Activated naive CD4-positive, alpha-beta T cell (primary cell): ENCODE measurements around the gene XRCC6.
"Not testable (repeated sequence)": the region's sequence is repeated elsewhere in the genome, so short reads cannot be mapped to it uniquely, and the experiment has no call there.

Source experiments
- DNase-seq, 4 experiments: peaks; one replicate each; lab custom pipeline; 2025; lab: John Stamatoyannopoulos, UW

Gene XRCC6

DNA sequence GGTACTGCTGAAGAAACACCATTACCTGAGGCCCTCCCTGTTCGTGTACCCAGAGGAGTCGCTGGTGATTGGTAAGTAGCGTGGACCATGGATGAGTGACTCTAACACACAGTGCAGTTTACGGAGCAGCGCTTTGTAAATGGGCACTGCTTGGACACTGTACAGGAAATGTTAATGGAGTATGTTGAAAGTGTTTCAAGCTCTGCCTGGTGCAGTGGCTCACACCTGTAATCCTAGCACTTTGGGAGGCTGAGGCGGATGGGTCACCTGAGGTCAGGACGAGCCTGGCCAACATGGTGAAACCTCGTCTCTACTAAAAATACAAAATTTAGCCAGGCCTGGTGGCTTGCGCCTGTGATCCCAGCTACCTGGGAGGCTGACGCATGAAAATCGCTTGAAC lies 29.7 kb downstream of the XRCC6 start:
- DNase-seq = no peak

DNA sequence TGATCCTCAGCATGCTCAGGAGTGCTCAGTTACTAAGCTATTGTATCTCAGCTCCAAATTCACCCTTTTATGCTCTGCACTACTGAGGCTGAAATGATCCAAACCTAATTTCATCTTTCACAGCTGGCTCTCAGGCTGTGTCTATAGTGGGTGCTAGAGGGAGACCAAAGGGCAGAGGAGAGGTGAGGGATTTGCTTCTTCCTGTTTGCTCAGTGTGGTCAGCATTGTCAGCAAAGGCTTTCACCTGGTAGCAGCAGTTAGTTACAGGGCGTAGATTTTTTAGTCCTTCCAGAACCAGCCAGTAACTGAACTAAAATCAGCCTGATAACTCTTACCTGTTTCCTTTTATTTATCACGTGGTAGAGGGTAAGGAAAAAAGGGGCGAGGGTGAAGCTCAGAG lies 33.2 kb downstream of the XRCC6 start:
- no peak for DNase-seq

DNA sequence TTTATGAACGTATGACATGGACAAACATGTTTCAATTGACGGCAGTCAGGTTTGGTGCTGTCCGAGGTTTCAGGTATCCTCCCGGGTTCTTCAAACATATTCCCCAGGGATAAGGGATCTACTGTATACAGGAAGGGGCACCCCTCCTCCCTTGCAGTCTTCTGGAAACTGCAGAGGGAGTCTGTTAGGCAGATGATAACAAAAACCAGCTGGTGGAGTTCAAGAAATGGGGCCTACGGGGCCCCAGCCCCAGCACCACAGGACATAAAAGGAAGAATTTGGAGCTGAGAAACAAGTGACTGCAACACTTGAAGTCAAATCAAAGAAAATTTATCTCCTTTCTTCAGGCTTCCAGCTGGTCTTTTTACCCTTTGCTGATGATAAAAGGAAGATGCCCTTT lies 35.5 kb downstream of the XRCC6 start:
- DNase-seq = no peak

DNA sequence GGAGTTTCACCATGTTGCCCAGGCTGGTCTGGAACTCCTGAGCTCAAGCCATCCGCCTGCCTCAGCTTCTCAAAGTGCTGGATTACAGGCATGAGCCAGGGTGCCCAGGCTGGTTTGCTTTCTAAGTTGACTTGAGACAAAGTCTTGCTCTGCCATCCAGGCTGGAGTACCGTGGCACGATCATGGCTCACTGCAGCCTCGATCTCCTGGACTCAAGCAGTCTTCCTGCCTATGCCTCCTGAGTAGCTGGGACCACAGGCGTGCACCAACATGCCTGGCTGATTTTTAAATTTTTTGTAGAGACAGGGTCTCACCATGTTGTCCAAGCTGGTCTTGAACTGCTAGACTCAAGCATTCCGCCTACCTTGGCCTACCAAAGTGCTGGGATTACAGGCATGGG lies 36.6 kb downstream of the XRCC6 start:
- no peak for DNase-seq

DNA sequence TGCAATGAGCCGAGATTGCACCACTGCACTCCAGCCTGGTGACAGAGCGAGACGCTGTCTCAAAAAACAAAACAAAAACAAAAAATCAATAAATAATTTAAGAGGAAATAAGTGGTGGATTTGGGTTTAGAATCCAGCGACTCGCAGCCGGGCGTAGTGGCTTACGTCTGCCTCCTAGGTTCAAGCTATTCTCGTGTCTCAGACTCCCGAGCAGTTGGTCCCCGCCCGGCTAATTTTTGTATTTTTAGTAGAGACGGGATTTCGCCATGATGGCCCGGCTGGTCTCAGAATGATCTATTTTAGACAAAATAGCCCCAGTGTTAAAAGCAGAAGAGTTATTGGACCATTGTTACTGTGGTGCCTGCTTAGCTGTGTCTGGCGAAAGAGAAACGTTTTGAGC lies 37.8 kb downstream of the XRCC6 start:
- DNase-seq = no peak

DNA sequence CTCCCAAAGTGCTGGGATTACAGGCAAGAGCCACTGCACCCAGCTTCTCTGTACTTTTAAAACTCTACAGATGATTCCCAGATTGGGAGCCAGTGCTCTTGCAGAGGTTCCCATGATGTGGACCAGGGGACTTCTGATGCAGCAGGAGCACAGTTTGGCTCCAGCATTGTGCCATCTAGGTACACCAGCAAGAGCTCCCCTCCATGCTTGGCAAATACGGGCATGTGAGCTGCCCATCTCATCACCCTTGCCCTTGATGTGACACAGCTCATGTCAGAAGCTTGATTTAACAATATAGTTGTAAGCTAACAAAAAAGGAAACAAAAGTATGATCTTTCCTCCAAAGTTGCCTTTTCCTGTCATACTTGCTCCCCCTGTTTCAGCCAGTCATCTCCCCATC lies 38.8 kb downstream of the XRCC6 start:
- DNase-seq = no peak

DNA sequence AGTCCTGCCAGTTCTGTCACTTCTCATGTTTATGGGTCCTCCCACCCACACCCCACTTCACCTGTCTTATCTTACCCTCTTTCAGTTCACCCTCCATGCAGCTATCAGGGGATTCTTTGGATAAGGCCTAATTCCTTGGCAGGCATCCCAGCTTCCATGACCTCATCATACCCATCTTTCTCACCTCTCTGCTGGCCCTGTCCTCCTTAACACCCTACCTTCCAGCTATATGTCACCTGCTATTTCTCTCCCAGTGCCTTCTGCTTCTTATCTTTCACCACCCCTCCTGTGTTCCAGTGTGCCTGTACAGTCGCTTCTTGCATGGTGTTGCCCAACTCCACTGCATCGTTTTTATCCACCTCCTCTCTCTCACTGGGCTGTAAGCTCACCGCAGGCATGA lies 39.3 kb downstream of the XRCC6 start:
- DNase-seq = no peak

DNA sequence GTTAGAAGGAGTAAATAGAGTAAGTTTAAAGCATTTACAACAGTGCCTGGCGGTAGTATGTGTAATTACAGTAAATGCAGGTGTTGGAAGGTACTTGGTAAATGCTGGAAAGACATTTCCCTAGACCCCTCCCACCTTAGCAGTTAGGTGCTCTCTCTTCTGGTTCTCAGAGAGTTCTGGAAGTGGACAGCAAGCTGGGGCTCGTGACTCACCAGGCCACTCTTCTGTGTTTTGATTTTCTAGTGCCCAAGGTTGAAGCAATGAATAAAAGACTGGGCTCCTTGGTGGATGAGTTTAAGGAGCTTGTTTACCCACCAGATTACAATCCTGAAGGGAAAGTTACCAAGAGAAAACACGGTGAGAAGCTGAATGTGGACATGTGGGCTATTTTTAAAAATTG lies 40.0 kb downstream of the XRCC6 start:
- DNase-seq = no peak

DNA sequence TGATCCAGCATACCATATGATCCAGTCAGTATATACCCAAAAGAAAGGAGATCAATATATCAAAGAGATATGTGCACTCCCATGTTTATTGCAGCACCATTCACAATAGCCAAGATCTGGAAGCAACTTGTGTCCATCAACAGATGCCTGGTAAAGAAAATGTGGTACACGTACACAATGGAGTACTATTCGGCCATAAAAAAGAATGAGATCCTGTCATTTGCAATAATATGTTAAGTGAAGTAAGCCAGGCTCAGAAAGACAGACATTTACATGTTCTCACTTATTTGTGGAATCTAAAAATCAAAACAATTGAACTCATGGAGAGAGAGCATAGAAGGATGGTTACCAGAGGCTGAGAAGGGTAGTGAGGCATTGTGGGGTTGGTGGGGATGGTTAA lies 40.6 kb downstream of the XRCC6 start:
- no peak for DNase-seq

DNA sequence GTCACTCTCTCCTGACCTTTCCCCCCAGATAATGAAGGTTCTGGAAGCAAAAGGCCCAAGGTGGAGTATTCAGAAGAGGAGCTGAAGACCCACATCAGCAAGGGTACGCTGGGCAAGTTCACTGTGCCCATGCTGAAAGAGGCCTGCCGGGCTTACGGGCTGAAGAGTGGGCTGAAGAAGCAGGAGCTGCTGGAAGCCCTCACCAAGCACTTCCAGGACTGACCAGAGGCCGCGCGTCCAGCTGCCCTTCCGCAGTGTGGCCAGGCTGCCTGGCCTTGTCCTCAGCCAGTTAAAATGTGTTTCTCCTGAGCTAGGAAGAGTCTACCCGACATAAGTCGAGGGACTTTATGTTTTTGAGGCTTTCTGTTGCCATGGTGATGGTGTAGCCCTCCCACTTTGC lies 42.5 kb downstream of the XRCC6 start:
- not testable (repeated sequence) for DNase-seq

DNA sequence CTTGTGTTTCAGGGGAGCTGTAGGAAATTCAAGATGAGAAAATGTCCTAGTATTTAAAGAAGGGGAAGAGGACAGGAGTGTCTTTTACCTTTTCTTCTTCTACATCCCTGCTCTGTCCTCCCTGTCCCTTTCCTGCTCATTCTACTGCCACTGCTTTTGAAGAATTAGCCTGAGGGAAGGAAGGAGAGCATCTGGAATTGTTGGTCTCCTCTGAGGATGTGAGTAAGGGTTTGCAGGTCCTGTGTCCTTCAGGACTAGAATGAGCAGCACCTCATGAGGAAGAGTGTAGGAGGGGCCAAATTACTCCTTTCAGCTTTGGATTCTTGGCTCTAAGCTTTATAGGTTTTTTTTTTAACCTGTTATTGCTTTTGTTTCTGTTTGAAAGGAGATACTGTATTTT lies 43.4 kb downstream of the XRCC6 start:
- DNase-seq = no peak

DNA sequence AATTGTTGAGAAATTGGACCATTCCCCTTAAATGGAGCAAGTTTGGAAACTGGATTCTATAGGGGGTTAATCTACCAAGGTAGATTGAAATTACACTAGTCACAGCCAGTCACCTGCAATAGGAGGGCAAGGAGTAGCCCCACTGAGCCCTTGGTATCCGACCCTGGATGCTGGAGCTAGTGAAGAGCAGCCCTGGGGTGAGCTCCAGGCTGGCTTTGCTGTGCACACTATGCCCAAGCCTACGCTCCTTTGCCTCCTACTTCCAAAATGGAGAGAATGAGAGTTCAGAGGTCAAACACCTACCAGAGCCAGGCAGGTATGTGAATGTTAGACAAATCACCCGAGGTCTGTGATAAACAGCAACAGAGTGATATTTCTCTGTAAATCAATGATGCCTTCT lies 43.9 kb downstream of the XRCC6 start:
- DNase-seq = no peak

DNA sequence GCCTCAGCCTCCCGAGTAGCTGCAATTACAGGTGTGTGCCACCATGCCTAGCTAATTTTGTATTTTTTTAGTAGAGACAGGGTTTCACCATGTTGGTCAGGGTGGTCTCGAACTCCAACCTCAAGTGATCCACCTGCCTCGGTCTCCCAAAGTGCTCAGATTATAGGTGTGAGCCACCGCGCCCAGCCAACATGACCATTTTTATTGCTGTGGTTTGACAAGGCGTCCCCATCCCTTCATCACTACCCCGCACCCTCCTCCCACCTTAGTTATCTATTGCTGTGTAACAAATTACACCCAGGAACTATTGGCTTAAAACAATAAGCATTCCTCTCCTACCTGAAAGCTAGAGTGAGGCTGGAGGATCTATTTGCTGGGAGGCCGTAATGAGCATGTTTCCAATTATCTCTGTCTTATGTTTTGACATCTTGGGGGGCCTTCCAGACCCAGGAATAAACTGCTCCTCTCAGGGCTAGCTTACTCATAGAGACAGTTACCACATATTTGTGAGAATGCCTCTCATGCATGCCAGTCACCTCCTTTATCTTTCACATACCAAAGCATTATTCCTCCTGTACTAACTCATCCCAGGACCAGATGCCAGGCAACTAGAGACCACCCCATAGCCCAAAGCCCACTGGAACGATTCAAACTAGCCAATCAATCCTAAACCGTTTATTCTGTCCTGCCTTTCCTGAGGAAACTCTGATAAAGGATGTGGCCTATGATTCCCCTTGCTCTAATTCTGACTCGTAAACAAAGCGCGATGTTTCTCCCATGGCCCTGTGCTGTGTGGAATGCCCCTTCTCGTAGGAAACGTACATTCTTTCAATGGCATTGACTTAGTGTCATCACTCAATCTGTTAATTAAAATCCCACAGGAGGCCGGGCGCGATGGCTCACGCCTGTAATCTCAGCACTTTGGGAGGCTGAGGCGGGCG lies 48.1 kb downstream of the XRCC6 start:
- DNase-seq = no peak

DNA sequence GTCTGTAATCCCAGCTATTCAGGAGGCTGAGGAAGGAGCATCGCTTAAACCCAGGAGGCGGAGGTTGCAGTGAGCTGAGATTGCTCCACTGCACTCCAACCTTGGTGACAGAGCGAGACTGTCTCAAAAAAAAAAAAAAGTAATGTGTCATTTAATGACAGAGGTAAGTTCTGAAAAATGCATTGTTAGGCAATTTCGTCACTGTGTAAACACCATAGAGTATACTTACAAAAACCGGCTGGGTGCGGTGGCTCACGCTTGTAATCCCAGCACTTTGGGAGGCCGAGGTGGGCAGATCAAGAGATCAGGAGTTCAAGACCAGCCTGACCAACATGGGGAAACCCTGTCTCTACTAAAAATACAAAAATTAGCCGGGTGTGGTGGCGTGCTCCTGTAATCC lies 51.0 kb downstream of the XRCC6 start:
- not testable (repeated sequence) for DNase-seq

DNA sequence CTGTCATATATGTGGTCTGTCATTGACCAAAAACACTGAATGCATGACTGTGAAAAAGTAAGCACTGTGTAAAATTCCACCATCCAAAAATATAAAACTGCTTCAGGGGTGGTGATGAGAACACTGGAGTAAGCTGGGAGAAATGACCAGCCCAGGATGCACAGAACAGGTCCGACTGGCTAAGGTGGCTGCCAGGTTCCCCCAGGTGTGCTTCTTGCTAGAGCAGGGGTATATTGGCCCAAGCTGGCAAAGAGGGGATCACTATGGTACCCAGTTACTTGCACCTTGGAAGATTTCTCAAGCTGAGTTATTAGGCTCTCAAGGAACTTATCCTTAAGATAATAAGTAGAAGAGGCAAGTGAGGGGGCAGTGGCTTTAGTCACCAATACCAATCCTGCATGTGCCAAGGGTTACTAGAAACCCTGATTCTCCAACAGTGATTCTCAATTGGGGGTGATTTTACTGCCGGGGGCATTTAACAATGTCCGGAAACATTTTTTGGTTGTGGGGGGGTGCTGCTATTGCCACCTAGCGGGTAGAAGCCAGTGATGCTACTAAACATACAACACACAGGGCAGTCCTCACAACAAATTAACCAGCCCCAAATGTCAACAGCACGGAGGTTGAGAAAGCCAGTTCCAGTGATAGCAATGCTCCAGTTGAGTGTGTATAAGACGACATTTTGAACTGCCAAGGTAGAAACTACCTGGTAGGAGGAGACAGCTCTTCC lies 51.9 kb downstream of the XRCC6 start:
- no peak for DNase-seq

DNA sequence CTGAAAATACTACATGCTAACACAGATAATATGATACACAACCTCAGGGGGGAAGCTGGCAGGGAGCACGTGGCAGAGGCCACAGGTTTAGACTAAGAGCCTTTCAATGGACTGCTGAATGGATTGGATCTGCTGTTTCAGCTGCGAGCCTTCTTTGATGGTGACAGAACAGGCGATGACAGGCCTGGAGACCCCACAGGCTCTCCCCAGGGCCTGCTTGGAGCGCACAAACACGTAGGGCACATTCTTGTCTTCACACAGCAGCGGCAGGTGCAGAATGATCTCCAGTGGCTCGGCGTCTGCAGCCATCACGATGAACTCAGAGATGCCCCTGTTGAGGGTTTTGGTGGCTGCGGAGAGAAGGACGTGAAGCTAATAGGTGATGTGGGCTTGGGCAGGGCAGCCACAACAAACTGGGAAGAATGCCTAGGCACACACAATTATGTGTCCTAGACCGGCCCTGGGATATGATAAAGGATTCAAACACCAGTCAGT lies 53.8 kb downstream of the XRCC6 start:
- no peak for DNase-seq

DNA sequence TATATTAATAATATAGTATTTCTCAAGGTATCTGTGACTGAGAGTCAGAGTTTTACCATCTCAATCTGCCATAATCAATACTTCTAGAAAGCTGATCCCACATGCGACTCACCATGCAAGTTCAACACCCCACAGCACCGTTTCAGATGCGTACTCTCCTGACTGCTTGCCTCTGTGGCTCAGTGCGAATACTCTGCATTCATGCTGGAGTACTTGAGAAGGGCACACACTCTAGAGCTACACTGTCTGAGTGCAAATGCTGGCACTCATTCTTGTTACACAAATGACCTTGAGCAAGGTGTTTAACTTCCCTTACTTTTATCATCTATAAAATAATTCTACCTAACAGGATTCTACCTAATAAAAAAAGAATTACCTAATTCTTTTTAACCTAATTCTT lies 55.0 kb downstream of the XRCC6 start:
- no peak for DNase-seq

DNA sequence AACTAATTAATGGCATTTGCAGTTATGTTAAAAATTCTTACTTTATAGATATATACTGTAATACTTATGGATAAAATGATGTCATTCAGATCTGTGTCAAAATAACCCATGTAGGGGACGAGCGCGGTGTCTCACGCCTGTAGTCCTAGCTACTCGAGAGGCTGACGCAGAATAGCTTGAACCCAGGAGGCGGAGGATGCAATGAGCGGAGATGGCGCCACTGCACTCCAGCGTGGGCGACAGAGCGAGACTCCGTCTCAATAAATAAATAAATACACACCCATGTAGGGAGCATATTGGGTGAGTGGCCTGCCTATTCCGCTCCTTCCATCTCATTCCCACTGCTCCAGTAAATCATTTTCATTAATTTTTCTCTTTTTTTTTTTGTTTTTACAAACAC lies 60.5 kb downstream of the XRCC6 start:
- DNase-seq = no peak

DNA sequence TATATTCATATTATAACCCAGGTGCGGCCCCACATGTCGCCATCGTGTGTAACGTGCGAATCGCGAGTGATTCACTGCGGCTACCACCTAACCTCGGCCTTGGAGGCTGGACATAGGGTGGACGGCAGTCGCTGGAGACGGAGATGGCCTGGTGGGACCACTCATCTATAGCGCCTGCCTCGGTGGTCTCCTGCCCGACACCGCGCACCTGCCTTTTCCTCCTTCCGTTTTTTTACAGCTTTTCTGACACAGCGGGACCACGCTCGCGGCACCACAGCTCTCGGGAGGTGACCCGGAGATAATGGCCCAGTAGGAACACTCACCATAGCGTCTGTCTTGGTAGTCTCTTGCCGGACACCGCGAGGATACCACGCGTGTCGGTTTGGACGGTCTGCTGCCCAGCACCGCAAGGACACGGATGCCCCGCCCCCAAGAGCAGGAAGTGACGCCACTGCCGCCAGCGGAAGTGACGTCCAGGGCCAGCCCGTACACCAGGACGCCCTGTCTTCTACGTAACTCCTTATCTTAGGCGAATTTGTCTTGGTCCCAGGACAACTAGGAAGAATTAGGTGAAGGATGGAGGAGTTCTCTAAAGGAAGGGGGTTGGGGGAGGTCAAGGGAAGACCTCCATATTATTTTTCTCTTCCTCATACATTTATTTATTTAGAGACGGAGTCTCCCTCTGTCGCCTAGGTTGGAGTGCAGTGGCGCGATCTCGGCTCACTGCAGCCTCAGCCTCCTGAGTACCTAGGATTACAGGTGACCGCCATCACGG lies 61.1 kb downstream of the XRCC6 start:
- DNase-seq = peak; percentile 42 to 74 (median 62)

DNA sequence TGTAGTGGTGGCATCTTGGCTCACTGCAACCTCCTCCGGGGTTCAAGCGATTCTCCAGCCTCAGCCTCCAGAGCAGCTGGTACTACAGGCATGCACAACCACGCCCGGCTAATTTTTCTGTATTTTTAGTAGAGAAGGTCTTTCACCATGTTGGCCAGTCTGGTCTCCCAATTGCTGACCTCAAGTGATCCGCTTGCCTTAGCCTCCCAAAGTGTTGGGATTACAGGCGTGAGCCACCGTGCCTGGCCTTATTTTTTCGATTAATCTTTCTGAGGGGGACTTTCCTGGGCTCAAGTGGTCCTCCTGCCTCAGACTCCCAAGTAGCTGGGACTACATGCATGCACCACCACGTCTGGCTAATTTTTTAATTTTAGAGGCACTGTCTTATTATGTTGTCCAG lies 62.0 kb downstream of the XRCC6 start:
- DNase-seq = no peak

DNA sequence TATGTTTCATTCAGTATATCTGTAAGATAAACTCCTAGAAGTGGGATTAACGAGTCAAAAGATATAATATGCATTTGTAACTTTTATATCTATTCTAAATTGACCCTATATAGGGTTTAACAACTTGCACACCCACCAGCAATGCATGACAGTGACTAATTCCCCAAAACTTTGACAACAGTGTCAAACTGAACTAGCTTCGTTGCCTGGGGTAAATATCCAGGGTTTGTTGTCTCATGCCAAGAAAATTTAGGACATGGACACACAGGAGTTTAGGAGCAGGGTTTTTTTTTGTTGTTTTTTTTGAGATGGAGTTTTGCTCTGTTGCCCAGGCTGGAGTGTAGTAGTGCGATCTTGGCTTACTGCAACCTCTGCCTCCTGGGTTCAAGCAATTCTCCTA lies 62.5 kb downstream of the XRCC6 start:
- no peak for DNase-seq

DNA sequence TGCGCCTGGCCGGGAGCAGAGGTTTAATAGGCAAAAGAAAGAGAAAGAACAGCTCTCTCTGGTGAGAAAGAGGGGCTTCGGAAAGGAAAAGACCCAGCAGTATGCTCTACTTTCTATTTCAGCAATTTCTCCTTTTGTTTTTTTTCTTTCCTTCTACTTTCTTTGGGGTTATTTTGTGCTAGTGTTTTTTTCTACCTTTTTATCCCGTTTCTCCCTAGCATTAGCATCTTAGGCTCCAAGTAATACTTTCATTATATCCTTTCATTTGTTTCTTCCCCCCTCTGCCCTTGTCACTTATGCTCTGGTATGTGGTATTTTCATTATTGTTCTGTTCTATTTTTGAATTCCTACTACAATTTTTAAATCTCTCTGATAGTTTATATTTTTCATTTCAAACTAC lies 63.1 kb downstream of the XRCC6 start:
- no peak for DNase-seq
